Muscle of arm (tissue), 12 donors: ENCODE results near the gene DOCK1. TPM values are rescaled to one million over a fixed set of nuclear protein-coding genes. Genes with fewer than 3 reads are reported as not detected.

ENCODE experiments used
- DNase-seq: peaks from one replicate; pipeline ENCODE4 v3.0.0-alpha.2; 2013
- polyA plus RNA-seq, 12 donors: library from polyadenylated mRNA; unstranded; fragments of 120-200 nt; gene quantifications; one replicate each; pipeline ENCODE4 v1.2.1, GENCODE V29; 2013; ENCODE audit not compliant: insufficient read length in 12 of 12

Gene DOCK1
- polyA plus RNA-seq, 12 donors, result 17.7 to 53.4 (median 34.0) TPM; not detected in 1

GRCh38 chr10:127174866-127175265 is 269.6 kb downstream of the DOCK1 start:
- DNase-seq, result no peak

- no peak for DNase-seq
Observed at GRCh38 chr10:127175357-127176110, 270.3 kb downstream of the DOCK1 start.

GRCh38 chr10:127176649-127177048 is 271.4 kb downstream of the DOCK1 start:
- DNase-seq, result no peak

- DNase-seq, result no peak
Observed at GRCh38 chr10:127179612-127180250, 274.5 kb downstream of the DOCK1 start.

- DNase-seq, result no peak
Observed at GRCh38 chr10:127182161-127182560, 276.9 kb downstream of the DOCK1 start.

GRCh38 chr10:127184582-127184981 is 279.4 kb downstream of the DOCK1 start:
- DNase-seq, result no peak

- no peak for DNase-seq
Observed at GRCh38 chr10:127186813-127187212, 281.6 kb downstream of the DOCK1 start.

GRCh38 chr10:127189226-127189625 is 284.0 kb downstream of the DOCK1 start:
- DNase-seq, result no peak

- no peak for DNase-seq
Observed at GRCh38 chr10:127190427-127190826, 285.2 kb downstream of the DOCK1 start.

GRCh38 chr10:127193125-127193524 is 287.9 kb downstream of the DOCK1 start:
- DNase-seq, result no peak

GRCh38 chr10:127194111-127194510 is 288.9 kb downstream of the DOCK1 start:
- DNase-seq, result no peak

- DNase-seq, result no peak
Observed at GRCh38 chr10:127194599-127194998, 289.4 kb downstream of the DOCK1 start.

GRCh38 chr10:127195041-127195506 is 289.8 kb downstream of the DOCK1 start:
- DNase-seq, result no peak

GRCh38 chr10:127195571-127196281 is 290.5 kb downstream of the DOCK1 start:
- no peak for DNase-seq

GRCh38 chr10:127196282-127197153 is 291.3 kb downstream of the DOCK1 start, which contains the start of gene INSYN2A:
INSYN2A (minus strand) TSS chr10:127196591; CDS start chr10:127176395, 20,196 bp downstream.
- DNase-seq, result peak; percentile 57

- no peak for DNase-seq
Observed at GRCh38 chr10:127197154-127197432, 291.9 kb downstream of the DOCK1 start.

GRCh38 chr10:127198307-127198706 is 293.1 kb downstream of the DOCK1 start:
- DNase-seq, result no peak

GRCh38 chr10:127198721-127199120 is 293.5 kb downstream of the DOCK1 start:
- no peak for DNase-seq

- no peak for DNase-seq
Observed at GRCh38 chr10:127200646-127201045, 295.4 kb downstream of the DOCK1 start.

- no peak for DNase-seq
Observed at GRCh38 chr10:127203067-127203466, 297.8 kb downstream of the DOCK1 start.

- no peak for DNase-seq
Observed at GRCh38 chr10:127207081-127207480, 301.9 kb downstream of the DOCK1 start.
